T-helper 2 cell treated with Interferon-gamma antibody and Interleukin-4, amounts not matched to agents 100 ng/mL and 5 ng/mL, for 36 hours (primary cell): ENCODE data around the gene F13A1. TPM values are rescaled to one million over a fixed set of nuclear protein-coding genes. Genes with fewer than 3 reads are reported as not detected.

Experiments used
- intact Hi-C: fragments of 100-400 bp; cut with micrococcal nuclease; formaldehyde crosslinking; loops from one replicate; pipeline ENCODE4 v1.15.1; 2023
- total RNA-seq: library from RNA; stranded (reverse); gene quantifications from 2 replicates; pipeline ENCODE4 v1.2.3, GENCODE V29; 2022

The F13A1 gene
- not detected in 2 replicates for total RNA-seq

DNA sequence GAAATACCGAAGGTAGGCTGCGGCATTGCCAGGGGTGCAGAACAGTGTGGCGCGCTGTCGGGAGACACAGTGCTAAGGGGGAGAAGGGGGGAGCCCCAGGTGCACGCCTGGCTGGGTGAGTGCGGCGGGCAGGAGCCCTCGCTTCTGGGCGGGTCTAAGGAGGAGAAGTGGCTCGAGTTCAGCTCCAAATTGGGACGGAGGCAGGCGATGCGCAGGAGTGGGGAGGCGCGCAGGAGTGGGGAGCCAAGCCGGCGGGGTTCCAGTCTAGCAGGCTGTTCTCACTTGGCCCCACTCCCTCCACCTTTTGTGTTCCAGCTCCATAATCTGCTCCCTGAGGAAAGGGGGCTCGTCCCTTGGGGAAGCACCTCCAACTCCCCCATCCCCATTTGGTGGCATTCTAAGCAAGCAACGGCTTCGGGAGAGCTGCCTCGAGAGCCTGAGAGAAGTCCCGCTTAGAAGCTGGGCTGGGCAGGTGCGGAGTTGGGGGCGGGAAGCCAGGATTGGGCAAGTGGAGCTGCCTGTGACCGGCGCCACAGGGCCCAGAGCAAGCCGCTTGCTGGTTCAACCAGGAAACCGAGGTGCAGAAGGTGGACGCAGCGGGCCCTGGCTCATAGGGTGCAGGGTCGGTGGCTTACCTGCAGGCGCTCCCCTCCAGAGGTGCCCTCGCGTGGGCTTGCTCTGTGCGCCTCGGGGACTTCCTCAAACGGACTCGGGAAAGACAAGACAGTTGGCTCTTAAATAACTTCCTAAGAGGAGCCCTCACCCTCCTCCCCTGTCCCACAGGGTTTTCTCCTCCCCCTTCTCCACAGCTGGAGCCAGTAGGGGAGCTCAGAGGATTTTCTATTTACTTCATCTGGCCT is at the start of gene F13A1:
F13A1 (minus strand) TSS at position 711 of the 860 bp plus-strand sequence. CDS start 1,998 bp downstream, outside the sequence.
- intact Hi-C loops, result no loop called here

DNA sequence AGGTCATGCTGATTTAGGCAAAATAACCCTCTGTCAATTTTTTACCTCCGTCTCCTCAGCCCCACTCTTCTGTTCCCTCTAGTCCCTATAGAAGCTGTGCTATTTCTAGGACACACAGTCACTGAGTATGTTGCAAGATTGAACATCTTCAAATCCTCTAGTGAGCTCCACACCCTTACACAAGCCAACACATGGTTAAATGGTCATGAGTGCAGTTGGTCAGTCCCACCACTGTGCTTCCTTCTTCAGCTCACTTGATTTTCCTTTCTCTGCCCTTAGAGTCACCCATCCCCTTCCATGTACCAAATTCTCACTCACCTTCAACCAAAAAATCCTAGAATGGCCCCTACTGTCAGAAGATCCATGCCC is 48.2 kb upstream of the F13A1 start:
- intact Hi-C loops, result no loop called here

DNA sequence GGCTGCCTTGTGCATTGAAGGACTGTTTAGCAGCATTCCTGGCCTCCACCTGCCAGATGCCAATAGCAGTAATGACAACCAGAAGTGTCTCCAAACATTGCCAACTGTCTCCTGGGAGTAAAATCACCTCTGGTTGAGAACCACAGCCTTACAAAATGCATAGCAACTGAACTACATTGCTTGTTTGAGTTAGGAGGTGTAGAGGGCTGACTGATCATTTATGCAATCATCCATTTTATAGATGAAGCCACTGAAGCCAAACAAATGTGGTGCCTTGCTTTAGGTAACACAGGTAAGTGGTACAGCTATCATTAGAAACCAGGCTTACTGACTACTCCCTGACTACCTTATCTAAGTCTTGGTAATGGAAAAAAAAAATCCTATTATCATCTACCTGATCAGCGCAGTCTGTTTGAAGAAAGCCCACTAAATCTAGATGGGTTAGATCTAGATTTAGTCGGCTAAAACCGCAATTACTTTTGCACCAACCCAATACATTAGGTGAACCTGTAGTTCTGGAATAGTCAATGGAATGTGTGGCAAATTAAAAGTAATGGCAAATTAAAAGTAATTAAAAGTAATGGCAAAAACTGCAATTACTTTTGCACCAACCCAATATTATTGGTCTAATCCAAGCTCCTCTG is 47.7 kb upstream of the F13A1 start:
- intact Hi-C loops, result no loop called here

DNA sequence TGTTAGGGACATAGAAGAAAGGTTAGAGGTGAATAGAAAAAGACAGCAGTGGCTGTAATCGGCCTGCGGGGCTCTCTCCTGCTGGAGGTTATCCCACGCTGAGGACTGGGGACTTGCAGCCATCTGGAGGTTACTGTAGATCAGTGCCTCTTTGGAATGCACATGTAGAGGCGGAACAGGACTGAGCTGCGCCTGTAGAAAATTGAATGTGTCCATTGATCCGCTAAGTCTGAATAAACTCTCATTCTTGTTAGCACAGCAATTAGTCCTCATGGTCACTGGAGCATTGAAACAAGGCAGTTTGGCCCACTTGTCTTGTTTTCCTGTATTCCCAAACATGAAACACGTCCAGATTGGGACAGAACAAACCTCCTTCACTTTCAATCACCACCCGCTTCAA is 46.3 kb upstream of the F13A1 start:
- intact Hi-C loops, result no loop called here

DNA sequence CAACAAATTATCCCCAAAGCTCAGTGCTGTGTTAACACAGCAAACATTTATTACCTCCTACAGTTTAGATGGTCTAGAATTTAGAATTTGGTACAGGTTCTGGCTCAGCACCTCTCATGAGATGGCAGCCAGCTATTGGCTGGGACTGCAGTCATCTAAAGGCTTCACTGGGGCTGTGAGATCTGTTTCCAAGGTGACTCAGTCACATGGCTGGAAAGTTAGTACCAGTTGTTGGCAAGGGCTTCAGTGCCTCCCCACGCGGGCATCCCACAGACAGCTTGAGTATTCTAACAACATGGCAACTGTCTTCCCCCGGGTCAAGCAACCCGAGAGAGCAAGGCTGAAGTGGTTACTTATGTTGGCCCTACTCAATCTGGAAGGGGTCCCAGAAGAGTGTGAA is 44.8 kb upstream of the F13A1 start:
- intact Hi-C loops, result no loop called here

DNA sequence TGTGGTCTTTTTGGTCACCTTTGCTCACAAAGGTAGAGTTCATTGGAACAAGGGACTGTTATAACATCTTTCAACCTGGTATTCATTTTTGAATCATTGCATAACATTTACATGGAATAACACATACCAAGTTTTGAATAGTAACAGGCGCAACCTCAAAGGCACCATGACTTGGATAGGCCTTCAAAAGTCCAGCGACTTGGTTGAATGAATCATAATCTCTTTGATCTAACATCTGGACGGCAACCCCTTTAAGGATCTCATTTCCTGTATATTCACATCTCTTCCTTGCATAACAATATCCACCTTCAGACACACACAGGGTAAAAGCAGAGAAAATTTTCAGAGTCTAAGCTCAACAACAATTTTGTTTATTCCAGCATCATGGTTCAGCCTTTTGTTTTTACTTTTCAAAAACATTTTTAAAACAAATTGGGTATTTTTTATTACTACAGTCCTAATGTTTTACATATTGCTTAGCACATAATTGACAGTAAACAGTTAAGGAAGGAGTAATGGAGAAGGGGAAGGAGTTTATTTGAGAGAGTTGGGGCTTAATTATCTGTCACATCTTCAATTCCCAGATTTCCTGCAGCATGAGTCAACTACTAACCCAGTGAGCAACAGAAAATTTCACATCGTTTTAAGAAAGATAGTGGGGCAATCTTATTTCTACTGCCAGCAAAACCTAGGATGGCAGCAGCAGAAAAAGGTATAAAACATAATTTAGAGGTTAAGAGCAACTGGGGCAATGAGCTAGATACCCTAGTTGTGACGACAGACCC is 41.8 kb upstream of the F13A1 start:
- intact Hi-C loops, result no loop called here

DNA sequence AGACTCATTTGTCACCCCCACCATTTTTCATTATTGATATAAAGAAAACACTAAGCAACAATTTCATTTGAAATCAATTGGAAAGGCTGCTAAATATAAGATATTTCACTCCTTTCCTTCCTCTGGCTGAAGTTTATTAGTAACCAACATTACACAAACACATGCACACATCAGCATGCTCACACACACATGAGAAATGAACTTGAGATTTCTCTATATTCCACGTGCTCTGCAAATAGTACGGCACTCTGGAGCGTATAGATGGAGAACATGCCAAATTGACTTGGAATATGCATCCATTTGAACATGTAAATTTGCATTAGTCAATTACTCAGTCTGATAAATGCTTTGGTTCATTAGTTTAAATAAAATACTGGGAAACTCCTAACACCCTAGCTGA is 37.1 kb upstream of the F13A1 start:
- intact Hi-C loops, result no loop called here

DNA sequence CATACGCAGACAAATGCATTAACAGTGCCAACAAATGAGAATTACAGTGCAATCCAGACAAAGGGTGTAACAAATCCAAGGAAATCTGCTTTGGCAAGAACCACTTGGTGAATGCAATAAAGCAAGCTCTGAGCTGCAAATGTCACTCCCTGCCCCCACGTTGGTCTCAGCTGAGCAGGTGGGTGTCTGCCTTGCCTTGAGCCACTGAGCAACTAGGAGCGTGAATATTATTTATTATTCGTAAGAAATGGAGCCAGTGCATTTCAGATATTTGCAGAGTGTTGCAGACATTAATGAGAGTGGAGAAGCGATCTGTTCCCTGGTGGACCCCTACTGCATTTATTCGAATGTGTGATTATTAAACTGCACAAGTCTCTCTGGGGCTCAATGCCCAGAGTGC is 36.6 kb upstream of the F13A1 start:
- intact Hi-C loops, result no loop called here

DNA sequence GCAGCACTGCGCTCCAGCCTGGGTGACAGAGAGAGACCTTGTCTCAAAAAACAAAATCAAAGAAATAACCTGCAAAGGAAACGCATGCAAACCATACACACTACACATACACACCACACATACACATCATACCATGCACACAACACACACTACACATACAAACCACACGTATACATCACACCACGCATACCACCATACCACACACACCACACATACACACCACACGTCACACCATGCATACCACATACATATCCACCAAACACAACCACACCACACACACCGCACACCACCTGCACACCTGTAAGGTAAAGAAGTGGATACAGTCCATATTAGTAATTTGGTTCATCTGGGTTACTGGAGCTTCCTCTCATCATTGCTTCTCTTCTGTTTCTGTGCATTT is 32.3 kb upstream of the F13A1 start:
- intact Hi-C loops, result no loop called here

DNA sequence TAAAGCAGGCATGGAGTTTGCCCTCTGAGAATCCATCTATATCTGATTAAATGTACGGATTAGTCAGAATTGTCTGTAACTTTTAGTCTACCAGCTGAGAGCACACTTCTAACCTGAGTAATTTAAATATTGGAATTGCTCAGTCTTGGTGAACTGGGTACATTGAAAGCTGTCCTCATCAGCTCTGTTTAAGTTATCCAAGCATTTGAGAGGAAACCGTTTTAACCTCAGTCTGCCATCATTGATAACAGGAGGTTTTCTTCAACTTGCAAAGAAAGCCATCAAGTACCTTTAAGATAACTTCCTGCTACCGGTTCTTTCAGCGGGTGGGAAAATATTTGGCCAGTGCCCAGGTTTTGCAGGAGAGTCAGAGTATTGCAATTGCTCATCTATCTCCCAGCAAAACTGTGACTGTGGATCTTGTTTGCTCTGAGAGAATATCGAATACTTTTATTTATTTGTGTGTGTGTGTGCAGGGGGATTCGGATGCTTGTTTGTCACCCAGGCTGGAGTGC is 31.1 kb upstream of the F13A1 start:
- intact Hi-C loops, result no loop called here

DNA sequence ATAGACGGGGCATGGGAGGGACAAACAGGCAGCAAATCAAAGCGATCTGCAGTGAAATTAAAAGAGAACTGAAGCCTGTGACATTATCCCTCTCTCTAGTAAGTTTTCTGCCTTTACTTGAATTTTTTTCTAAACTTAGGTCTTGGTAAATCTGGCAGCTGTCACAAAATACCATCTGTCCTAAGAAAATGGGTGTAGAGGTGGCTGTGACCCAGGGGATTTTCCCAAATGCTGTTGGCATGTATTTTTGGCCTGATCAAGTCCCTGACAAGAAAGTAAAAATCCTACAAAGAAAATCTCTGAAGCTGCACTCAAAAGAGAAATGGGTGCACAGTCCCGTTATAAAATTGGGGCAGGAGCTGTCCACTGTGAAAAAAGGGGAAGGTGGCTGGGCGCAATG is 30.2 kb upstream of the F13A1 start:
- intact Hi-C loops, result no loop called here

DNA sequence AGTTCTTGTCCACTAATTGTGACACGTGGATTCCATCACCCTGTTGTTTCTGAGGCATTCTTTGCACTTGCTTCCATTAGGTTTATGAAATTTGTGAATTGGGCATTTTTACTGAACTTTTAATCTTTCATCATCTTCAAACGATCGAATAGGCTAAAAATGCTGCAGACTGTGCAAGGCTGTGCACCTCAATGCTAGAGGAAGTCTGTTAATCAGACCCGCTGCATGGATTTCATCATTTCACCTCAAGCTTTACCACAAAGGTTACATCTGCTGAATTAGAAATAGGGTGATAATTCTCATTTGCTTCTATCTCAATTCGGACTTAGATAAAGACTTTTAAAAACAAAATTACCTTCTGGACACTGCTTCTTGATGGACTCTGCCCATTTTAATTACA is 27.8 kb upstream of the F13A1 start:
- intact Hi-C loops, result no loop called here

DNA sequence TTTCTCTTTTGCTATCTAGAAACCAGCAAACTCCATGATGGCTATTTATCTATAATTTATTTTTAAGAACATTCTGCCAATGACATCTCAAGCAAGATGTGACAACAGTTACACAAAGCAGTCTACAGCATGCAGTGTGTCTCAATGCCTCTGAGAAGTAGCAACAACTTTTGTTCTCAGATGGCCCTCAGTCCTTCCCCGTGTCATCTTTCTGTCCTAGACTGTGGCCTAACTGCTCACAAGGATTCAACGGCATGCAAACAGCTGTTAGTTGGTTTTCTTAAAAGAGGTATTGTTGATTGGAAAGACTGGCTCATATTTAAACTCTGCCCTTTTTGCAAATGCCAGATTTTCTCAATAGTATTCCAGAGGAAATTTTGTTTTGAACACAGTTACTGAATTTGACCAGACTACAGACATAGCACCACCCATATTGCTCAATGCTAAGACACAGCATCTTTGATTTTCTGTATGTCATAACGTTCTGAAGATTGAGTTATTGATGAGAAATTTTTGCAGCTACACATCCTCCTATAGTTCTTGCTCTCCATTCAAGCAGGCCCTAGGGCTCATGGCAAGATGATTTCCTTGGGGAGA is 26.1 kb upstream of the F13A1 start:
- intact Hi-C loops, result no loop called here

DNA sequence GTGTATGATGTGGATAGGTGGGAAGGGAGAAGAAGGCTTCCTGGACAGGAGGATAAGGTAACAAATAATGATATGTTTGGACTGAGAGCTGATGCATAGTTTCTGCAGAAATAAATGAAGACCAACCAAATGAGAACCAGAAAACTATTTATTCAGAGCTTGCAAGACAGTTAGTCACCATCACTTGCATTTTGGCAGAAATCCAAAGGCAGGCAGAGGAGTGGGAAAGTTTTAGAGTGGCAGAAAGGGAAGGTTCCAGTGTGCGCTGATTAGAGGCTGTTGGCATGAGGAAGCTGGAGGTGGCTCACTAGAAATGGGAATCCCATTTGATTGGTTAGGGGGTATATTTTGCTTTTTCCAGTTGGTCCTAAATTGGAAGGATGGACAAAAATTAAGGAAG is 13.0 kb upstream of the F13A1 start:
- intact Hi-C loops, result no loop called here

DNA sequence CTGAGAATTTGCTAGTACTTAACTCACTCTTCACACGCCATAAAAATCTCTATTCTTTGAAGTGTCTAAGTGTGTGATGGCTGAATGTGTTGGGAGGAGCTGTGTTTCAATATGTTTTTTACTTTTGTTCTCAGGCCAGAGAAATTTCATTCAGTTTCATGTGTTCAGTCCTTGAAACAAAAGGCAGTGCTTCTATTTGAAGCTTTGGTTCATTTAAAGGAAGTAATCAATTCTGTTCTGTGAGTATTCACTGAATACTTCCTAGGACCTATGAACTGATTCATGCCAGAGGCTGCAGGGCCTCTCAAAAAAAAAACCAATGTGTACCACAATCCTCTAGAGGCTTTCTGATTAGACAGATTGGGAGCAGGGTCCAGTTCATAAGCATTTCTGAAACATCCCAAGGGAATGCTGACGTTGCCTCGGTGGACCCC is 12.4 kb upstream of the F13A1 start:
- intact Hi-C loops, result no loop called here

DNA sequence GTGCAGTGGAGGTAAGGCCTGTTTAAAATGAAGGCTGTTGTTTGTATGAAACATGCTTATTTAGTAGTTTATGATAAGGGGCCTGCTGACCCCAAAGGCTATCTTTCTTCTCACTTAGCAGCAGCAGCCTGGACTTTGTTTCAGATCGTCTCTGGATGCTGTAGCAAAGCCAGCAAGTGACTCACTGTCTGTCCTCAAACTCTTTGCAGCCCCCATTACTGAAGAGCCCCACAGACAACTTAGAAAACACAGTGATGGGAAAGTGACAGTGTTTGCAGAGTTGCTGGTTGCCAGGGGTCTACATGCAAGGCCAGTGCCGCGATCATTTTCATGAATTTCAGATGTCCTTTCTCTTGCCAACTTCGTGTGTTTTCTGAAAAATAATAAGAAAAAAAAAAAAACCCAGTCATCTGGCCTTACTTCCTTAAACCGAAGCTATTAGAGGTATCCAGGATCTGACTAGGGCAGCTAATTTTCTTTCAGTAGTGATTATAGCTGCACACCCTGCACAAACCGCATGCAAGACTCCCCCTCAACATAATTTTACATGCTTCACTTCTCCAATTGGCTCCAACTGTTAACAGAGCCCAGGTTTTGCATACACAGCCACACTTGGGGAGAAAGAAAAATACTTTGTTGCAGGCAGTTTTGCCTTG is 11.6 kb upstream of the F13A1 start:
- intact Hi-C loops, result no loop called here

DNA sequence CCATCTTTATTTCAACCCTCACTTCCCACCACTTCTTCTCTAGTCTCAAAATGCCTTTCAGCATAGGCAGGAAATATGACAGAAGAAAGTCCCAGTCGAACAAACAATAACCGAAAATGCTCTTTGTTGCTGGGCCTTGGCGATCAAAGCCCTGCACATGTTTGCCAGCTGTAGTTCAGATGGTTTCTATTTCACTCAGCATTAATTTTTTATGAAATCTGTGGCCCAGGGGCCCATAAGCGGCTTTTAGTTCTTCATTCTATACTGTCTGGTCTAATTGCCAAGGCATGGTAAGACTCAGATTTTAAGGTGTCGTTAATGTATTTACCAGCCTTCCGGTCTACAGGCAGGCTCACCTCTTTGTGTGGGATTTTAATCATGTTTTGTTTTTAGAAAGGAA is 10.9 kb upstream of the F13A1 start:
- intact Hi-C loops, result no loop called here

DNA sequence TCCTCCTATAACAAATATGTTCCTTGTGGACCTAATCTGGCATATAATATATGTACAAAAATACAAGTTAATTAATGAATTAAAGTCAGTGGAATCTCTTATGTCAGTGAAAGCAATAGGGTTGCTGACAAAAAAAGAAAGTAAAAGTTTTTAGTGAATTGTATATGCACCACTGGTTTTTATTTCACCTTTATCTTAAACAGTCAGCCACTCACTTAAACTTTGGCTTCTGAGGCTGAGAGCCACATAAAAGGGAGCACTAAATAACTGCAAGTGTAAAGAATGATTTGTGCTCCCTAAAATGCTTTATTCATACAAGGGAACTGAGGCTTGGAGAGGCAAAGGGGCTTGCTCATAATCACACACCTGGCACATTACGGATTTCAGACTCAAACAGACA is 9.9 kb upstream of the F13A1 start:
- intact Hi-C loops, result no loop called here

DNA sequence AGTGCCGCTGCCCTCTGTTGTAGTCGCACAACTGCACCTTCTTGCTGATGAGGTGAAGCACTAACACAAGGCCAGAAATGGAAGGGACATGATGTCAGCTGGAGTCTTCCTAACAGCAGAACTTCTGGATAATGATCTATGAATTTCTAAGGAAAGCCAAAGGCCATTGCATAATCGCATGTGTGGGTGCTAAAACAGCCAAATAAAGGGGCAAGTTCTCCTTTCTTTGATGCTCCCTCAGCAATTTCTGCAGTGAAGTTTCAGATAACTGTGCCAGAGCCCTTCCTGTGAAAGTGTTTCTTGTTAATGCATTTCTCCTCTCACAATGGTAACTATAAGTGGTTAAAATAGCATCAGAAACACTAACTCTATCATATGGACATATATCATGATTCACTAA is 8.0 kb upstream of the F13A1 start:
- intact Hi-C loops, result no loop called here

DNA sequence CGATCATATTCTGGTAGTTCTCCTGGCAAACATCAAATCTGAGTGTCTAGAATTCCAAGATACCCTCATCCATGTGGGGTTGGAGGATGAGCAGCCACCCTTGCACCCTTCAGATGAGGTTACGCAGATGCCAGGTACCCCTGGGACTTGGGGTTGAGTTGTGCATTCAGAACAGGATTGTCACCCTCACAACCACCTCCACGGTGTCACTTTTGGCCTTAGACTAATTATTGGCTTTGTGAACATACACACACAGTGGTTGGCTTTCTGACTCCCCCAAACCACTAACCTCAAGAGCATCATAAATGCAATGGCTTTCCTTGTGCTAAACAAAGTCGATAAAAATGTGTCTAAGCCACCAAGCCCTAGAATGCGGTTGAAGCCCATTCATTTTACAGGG is 2.9 kb upstream of the F13A1 start:
- intact Hi-C loops, result no loop called here

DNA sequence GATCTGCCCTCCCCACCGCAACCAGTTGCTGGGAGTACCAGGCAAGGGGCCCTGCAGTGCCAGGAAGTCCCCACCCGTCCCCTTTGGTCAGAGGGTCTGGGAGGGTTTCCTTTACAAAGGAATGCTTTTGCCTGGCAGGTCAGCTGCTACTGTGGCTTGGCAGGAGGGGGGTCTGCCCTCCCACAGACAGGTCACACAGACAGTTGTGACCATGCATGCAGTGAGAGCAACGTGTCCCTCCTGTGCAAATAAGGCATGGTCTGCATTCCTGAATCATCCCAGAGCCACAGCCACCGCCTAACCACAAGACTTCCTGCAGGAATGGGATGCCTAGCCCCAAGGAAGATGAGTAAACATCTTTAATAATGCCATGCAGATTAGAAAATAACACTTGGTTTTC is 439 bp upstream of the F13A1 start:
- intact Hi-C loops, result no loop called here
